Vagina (tissue), 2 donors: ENCODE results near the gene FBXO36. TPM values are rescaled to one million over a fixed set of nuclear protein-coding genes. Genes with fewer than 3 reads are reported as not detected.

Experiments used
- DNase-seq, 2 donors: peaks; one replicate each; pipeline ENCODE4 v3.0.0-alpha.2; 2017; ENCODE audit errors: extremely low spot score in 2 of 2
- H3K27ac ChIP-seq: fragments of 200-600 bp; sonication (generic); one replicate; pipeline ENCODE4 v1.5.1; 2019
- H3K27me3 ChIP-seq: fragments of 200-600 bp; sonication (generic); one replicate; pipeline ENCODE4 v1.5.1; 2019
- H3K36me3 ChIP-seq, 2 donors: fragments of 200-600 bp; sonication (generic); one replicate each; pipeline ENCODE4 v1.5.1; 2017 to 2019
- H3K4me1 ChIP-seq: fragments of 200-600 bp; sonication (generic); one replicate; pipeline ENCODE4 v1.5.1; 2019
- H3K4me3 ChIP-seq, 2 donors: fragments of 200-600 bp; sonication (generic); 1 replicate in 1 of 2; 2 replicates in 1 of 2; pipeline ENCODE4 v1.5.1; 2016 to 2019
- H3K9me3 ChIP-seq: fragments of 200-600 bp; sonication (generic); one replicate; pipeline ENCODE4 v1.5.1; 2019
- POLR2A ChIP-seq, 2 donors: fragments of 450-650 bp; IDR thresholded peaks; one replicate each; pipeline ENCODE4 v1.6.1; 2017; ENCODE audit warnings: antibody characterized with exemption in 2 of 2, mild to moderate bottlenecking in 2 of 2, moderate library complexity in 2 of 2
- POLR2AphosphoS5 ChIP-seq, 2 donors: sonication (generic); formaldehyde crosslinking; IDR thresholded peaks; one replicate each; pipeline ENCODE4 v1.9.0; 2017; ENCODE audit warnings: antibody characterized with exemption in 2 of 2, mild to moderate bottlenecking in 2 of 2, low read depth in 1 of 2; ENCODE audit not compliant: insufficient read depth in 1 of 2
- intact Hi-C: fragments of 100-400 bp; cut with DNase I; formaldehyde crosslinking; loops from one replicate; pipeline ENCODE4 v1.15.1; 2023
- total RNA-seq: library from RNA; depleted of rRNA; stranded (reverse); fragments of >200 nt; gene quantifications from one replicate; pipeline ENCODE4 v1.2.3, GENCODE V29; 2016
- TF ChIP-seq, protein P1 (sequence below), 3 experiments: fragments of 450-650 bp in 2 of 3; fragments of 200-600 bp in 1 of 3; sonication (generic) in 1 of 3; IDR thresholded peaks; one replicate each; pipeline ENCODE4 v1.5.1; 2017 to 2019; ENCODE audit warnings: antibody characterized with exemption in 3 of 3, mild to moderate bottlenecking in 2 of 3, moderate library complexity in 2 of 3

FBXO36 gene
- total RNA-seq, 1 donor from 2014 or later: 1.7 TPM

- H3K27ac ChIP-seq: no peak overlapping the region
- TF ChIP-seq, protein P1, sequence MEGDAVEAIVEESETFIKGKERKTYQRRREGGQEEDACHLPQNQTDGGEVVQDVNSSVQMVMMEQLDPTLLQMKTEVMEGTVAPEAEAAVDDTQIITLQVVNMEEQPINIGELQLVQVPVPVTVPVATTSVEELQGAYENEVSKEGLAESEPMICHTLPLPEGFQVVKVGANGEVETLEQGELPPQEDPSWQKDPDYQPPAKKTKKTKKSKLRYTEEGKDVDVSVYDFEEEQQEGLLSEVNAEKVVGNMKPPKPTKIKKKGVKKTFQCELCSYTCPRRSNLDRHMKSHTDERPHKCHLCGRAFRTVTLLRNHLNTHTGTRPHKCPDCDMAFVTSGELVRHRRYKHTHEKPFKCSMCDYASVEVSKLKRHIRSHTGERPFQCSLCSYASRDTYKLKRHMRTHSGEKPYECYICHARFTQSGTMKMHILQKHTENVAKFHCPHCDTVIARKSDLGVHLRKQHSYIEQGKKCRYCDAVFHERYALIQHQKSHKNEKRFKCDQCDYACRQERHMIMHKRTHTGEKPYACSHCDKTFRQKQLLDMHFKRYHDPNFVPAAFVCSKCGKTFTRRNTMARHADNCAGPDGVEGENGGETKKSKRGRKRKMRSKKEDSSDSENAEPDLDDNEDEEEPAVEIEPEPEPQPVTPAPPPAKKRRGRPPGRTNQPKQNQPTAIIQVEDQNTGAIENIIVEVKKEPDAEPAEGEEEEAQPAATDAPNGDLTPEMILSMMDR (IDR thresholded peaks at IDR 0.05): no peak
- TF ChIP-seq POLR2A (IDR thresholded peaks at IDR 0.05) (no peak), POLR2AphosphoS5 (IDR thresholded peaks at IDR 0.05; ENCODE audit: insufficient read depth in 1 of 2, low read depth in 1 of 2) (no peak)
- H3K27me3 ChIP-seq: no peaks in the 10 kb centered on the region
- peaks cover 15% of the 10 kb centered on the region for H3K4me1 ChIP-seq
- intact Hi-C loops: no loop called here
- no peak overlapping the region for H3K4me3 ChIP-seq
- DNase-seq: no peak
- H3K9me3 ChIP-seq: no peaks in the 10 kb centered on the region
- H3K36me3 ChIP-seq: peaks cover 0 to 16% of the 10 kb centered on the region in 2 donors
Observed at GRCh38 chr2:229880892-229881586, 41.3 kb upstream of the FBXO36 start.

DNA sequence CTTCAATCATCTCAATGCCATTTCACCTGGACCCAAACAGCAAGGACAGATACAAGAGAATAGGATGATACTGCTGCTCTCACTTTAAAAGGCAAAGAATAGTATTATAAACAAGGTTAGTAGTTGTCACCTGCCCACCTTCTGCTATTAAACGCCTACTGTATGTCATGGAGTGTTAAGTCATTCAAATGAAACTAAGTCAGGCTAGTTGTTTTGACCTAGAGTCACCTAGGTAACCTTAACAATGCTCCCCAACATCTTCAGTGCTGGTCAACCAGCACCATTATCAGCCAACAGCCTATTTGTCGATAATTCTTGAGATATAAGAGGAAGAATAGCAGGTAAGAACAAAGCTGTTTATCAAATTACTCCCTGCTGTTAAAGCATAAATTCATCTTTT, 39.7 kb upstream of the FBXO36 start:
- Histone ChIP-seq H3K36me3 (peaks cover 0 to 16% of the 10 kb centered on the region in 2 donors), H3K4me3 (no peak overlapping the region), H3K4me1 (peaks cover 16% of the 10 kb centered on the region), H3K27me3 (no peaks in the 10 kb centered on the region), H3K9me3 (no peaks in the 10 kb centered on the region), H3K27ac (no peak overlapping the region)
- no peak for DNase-seq
- TF ChIP-seq POLR2A (IDR thresholded peaks at IDR 0.05) (no peak), POLR2AphosphoS5 (IDR thresholded peaks at IDR 0.05; ENCODE audit: insufficient read depth in 1 of 2, low read depth in 1 of 2) (no peak)
- TF ChIP-seq, protein P1 (IDR thresholded peaks at IDR 0.05): no peak
- intact Hi-C loops: no loop called here

DNA sequence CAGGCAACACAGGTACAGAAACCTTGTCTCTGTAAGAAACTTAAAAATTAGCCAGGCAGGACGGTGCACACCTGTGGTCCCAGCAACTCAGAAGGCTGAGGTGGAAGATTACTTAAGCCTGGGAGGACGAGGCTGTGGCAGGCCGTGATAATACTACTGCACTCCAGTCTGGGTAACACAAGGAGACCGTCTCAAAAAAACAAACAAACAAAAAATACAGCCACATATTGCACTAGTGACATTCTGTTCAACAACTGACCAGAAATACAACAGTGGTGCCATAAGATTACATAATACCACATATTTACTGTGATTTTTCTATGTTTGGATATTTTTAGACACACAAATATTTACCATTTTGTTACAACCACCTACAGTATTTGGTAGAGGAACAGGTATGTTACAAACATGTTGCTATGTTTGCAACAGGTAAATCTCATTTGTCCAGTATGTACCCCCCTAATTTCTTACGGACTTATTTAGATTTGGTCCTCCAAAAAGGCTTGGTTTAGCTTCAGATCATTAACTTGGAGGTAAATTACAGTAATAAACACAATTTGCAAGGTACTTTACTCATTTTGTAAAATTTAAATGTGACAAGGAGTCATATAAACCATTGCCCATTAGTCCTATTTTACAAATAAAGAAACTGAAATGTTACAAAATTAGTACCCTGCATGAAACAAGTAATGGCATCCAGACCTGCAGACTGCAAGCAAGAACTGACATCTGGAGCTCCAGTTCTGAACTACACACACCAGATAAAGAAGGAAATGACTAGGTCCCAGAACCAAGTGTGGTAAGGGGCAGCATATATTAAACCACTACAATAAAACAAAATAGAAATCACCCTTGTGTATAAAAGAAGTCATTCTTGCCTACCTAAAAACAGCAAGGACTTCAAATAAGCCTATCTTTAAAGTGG, 37.3 kb upstream of the FBXO36 start:
- Histone ChIP-seq H3K27ac (no peak overlapping the region), H3K36me3 (no peaks in the 10 kb centered on the region), H3K4me1 (peaks cover 26% of the 10 kb centered on the region), H3K4me3 (no peak overlapping the region), H3K27me3 (no peaks in the 10 kb centered on the region), H3K9me3 (no peaks in the 10 kb centered on the region)
- no peak for TF ChIP-seq POLR2A (IDR thresholded peaks at IDR 0.05)
- no peak for TF ChIP-seq POLR2AphosphoS5 (IDR thresholded peaks at IDR 0.05; ENCODE audit: insufficient read depth in 1 of 2, low read depth in 1 of 2)
- TF ChIP-seq, protein P1 (IDR thresholded peaks at IDR 0.05): no peak
- no peak for DNase-seq
- intact Hi-C loops: no loop called here

GRCh38 chr2:229887441-229887840, 34.9 kb upstream of the FBXO36 start:
- TF ChIP-seq POLR2AphosphoS5 (IDR thresholded peaks at IDR 0.05; ENCODE audit: insufficient read depth in 1 of 2, low read depth in 1 of 2): no peak
- no peak for TF ChIP-seq POLR2A (IDR thresholded peaks at IDR 0.05)
- TF ChIP-seq, protein P1 (IDR thresholded peaks at IDR 0.05): no peak
- DNase-seq: no peak
- H3K4me1 ChIP-seq: peaks cover 16% of the 10 kb centered on the region
- H3K4me3 ChIP-seq: no peak overlapping the region
- H3K36me3 ChIP-seq: no peaks in the 10 kb centered on the region
- intact Hi-C loops: no loop called here
- no peaks in the 10 kb centered on the region for H3K9me3 ChIP-seq
- no peaks in the 10 kb centered on the region for H3K27me3 ChIP-seq
- no peak overlapping the region for H3K27ac ChIP-seq
